HepG2 (cell line): ENCODE data around the gene ZFAND6.
"Not testable (repeated sequence)": the region's sequence is repeated elsewhere in the genome, so short reads cannot be mapped to it uniquely, and the experiment has no call there.

Source experiments
- KAT2B ChIP-seq: fragments of 150-350 bp; IDR thresholded peaks from 2 replicates; pipeline ENCODE4 v1.6.1; 2014; ENCODE audit warnings: low read depth, low read length, borderline replicate concordance
- KLF15 ChIP-seq: sonication (generic); formaldehyde crosslinking; IDR thresholded peaks from 2 replicates; pipeline ENCODE4 v1.8.1; 2023; ENCODE audit warnings: borderline replicate concordance, mild to moderate bottlenecking, inconsistent platforms, missing genetic modification reagents, mixed read lengths
- MYC ChIP-seq: sonication (generic); formaldehyde crosslinking; IDR thresholded peaks from 2 replicates; pipeline ENCODE4 v1.9.0; 2021; ENCODE audit warnings: missing genetic modification reagents, borderline replicate concordance
- PHF21A ChIP-seq: sonication (generic); formaldehyde crosslinking; IDR thresholded peaks from 2 replicates; pipeline ENCODE4 v1.5.0; 2020; ENCODE audit warnings: mild to moderate bottlenecking, missing genetic modification reagents
- POLR2A ChIP-seq, 2 experiments: IDR thresholded peaks; 2 replicates each; pipeline ENCODE4 v1.6.1; 2011; ENCODE audit warnings: low read depth in 2 of 2, low read length in 2 of 2, mild to moderate bottlenecking in 1 of 2, moderate library complexity in 1 of 2; ENCODE audit not compliant: insufficient read depth in 1 of 2
- PPARG ChIP-seq: conservative IDR thresholded peaks from 2 replicates; pipeline ENCODE4 v1.6.1; 2016; ENCODE audit warnings: missing biosample characterization, missing genetic modification reagents
- SAP130 ChIP-seq: IDR thresholded peaks from 2 replicates; pipeline ENCODE4 v1.6.1; 2016; ENCODE audit warnings: low read depth
- SRSF1 ChIP-seq: fragments of 200-400 bp; formaldehyde crosslinking; optimal IDR thresholded peaks from 2 replicates; pipeline ENCODE3; 2017; ENCODE audit warnings: mild to moderate bottlenecking, low read depth, low read length, moderate library complexity
- TAF1 ChIP-seq: sonication (generic); formaldehyde crosslinking; IDR thresholded peaks from 2 replicates; pipeline ENCODE4 v1.4.0; 2020; ENCODE audit warnings: missing genetic modification reagents
- TCF12 ChIP-seq, 2 experiments: fragments of 450-650 bp in 1 of 2; sonication (generic) in 1 of 2; formaldehyde crosslinking in 1 of 2; IDR thresholded peaks; 2 replicates each; pipeline versions ENCODE4 v1.6.1 to v1.8.0; 2017 to 2022; ENCODE audit warnings: antibody characterized with exemption in 1 of 2, mild to moderate bottlenecking in 1 of 2, missing genetic modification reagents in 1 of 2, moderate library complexity in 1 of 2
- TCF7L2 ChIP-seq: IDR thresholded peaks from 2 replicates; pipeline ENCODE4 v1.6.1; 2011; ENCODE audit warnings: mild to moderate bottlenecking, low read depth, low read length, moderate library complexity
- YY1 ChIP-seq: IDR thresholded peaks from 2 replicates; pipeline ENCODE4 v1.6.1; 2011; ENCODE audit warnings: low read length, low read depth, moderate library complexity, mild to moderate bottlenecking; ENCODE audit not compliant: insufficient read depth, insufficient replicate concordance
- ZNF124 ChIP-seq: sonication (generic); formaldehyde crosslinking; IDR thresholded peaks from 2 replicates; pipeline ENCODE4 v1.4.0; 2020; ENCODE audit warnings: missing genetic modification reagents
- TF ChIP-seq, protein P1 (sequence below): sonication (generic); formaldehyde crosslinking; IDR thresholded peaks from 2 replicates; pipeline ENCODE4 v1.5.0; 2020; ENCODE audit warnings: mild to moderate bottlenecking, missing genetic modification reagents, moderate library complexity

DNA sequence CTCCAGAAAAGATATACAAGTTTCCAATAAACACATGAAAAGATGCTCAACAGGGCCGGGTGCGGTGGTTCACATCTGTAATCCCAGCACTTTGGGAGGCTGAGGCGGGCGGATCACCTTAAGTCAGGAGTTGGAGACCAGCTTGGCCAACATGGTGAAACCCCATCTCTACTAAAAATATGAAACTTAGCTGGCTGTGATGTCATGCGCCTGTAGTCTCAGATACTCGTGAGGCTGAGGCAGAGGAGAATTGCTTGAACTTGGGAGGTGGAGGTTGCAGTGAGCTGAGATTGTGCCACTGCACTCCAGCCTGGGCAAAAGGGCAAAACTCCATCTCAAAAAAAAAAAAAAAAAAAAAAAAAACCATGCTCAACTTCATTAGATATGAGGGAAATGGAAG is 67.8 kb downstream of the ZFAND6 start:
- not testable (repeated sequence) for TF ChIP-seq TCF12 (IDR thresholded peaks at IDR 0.05); TCF12 (CRISPR knock-in tag; IDR thresholded peaks at IDR 0.05); PHF21A (CRISPR knock-in tag); SAP130; SRSF1; KAT2B; YY1; ZNF124 (CRISPR knock-in tag); KLF15 (CRISPR knock-in tag); MYC (CRISPR knock-in tag); TCF7L2; TAF1 (CRISPR knock-in tag); POLR2A (IDR thresholded peaks at IDR 0.05; ENCODE audit: insufficient read depth in 1 of 2, low read depth in 2 of 2, low read length in 2 of 2); PPARG (CRISPR knock-in tag)
- TF ChIP-seq, protein P1, sequence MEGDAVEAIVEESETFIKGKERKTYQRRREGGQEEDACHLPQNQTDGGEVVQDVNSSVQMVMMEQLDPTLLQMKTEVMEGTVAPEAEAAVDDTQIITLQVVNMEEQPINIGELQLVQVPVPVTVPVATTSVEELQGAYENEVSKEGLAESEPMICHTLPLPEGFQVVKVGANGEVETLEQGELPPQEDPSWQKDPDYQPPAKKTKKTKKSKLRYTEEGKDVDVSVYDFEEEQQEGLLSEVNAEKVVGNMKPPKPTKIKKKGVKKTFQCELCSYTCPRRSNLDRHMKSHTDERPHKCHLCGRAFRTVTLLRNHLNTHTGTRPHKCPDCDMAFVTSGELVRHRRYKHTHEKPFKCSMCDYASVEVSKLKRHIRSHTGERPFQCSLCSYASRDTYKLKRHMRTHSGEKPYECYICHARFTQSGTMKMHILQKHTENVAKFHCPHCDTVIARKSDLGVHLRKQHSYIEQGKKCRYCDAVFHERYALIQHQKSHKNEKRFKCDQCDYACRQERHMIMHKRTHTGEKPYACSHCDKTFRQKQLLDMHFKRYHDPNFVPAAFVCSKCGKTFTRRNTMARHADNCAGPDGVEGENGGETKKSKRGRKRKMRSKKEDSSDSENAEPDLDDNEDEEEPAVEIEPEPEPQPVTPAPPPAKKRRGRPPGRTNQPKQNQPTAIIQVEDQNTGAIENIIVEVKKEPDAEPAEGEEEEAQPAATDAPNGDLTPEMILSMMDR (CRISPR knock-in tag): not testable (repeated sequence)
